ENCODE measurements around the gene TIMP2.

- no peak for TF ChIP-seq POLR2A (IDR thresholded peaks at IDR 0.05; ENCODE audit: low read depth, low read length)
- no peak for TF ChIP-seq POLR2AphosphoS5 (IDR thresholded peaks at IDR 0.05; ENCODE audit: low read depth, low read length)
- TF ChIP-seq TAF1 (IDR thresholded peaks at IDR 0.05; ENCODE audit: borderline replicate concordance, low read depth, low read length), result no peak
Measured at GRCh38 chr17:78904371-78904770, 20.8 kb downstream of the TIMP2 start.
